ENCODE measurements around the gene IFNK.

The IFNK gene

DNA sequence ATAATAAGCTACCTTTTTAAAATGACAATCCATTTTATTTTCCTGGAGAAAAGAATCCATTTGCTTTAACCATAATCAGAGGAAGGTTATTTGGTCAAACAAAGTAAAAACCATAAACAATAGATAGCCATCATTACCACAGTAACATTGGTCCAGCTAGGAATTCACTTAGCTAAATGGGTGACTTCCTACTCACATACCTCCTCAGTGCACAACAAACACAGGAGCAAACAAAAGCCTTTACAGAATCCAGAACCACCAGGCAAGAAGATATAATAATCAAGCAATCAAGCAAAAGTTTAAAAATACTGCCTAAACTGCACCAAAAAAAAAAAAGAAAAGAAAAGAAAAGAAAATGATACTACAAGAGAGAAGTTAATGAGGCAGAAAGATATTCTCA is 949 bp upstream of the IFNK start:
- no peak overlapping the region for H3K4me3 ChIP-seq (ENCODE audit: low read depth, low read length)
- no peak for TF ChIP-seq CTCF (IDR thresholded peaks at IDR 0.05; ENCODE audit: borderline replicate concordance, insufficient read depth, low read depth, low read length)

DNA sequence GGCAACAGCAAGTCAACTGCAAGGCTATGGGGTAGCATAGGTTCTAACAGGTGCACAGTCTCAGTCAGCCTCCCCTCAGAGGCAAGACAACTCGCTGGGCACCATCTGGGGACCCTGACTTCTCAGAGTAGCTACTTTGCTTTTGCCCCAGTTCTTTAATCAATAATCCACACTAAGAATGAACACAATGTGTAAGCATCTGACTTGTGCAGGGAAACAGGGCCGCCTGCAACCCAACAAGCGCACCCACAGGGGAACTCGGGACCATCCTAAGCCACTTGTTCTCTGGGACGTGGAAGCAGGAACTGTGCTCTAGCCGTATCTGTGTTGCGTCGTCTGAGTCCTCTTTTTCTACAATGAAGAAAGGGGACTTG is 3.6 kb downstream of the IFNK start:
- no peak for TF ChIP-seq CTCF (IDR thresholded peaks at IDR 0.05; ENCODE audit: borderline replicate concordance, insufficient read depth, low read depth, low read length)
- H3K4me3 ChIP-seq (ENCODE audit: low read depth, low read length), result no peak overlapping the region

GRCh38 chr9:27528076-27528885 is 4.2 kb downstream of the IFNK start:
- peak overlapping the region; percentile 68 for H3K4me3 ChIP-seq (ENCODE audit: low read depth, low read length)
- TF ChIP-seq CTCF (IDR thresholded peaks at IDR 0.05; ENCODE audit: borderline replicate concordance, insufficient read depth, low read depth, low read length), result no peak

DNA sequence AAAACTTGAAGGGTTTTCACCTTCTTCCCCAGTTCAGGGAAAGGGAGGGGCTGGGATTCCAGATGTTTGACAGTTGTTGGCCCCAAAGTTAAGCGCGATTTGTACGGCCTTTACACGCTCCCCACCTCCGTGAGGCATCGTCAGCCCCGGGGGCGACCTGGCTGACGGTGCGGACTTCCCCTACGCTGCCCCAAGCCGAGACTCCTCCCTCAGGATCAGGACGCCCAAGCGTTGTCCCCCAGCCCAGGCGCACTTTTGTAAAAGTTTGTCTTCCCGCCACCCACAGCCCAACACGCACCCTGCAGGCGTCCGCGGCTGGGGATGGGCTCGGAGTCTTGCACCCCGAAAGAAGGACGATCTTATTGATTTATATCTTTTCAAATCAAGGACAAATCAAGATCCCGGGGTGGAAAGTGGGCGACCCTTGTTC is 4.8 kb downstream of the IFNK start:
- no peak for TF ChIP-seq CTCF (IDR thresholded peaks at IDR 0.05; ENCODE audit: borderline replicate concordance, insufficient read depth, low read depth, low read length)
- H3K4me3 ChIP-seq (ENCODE audit: low read depth, low read length), result peak overlapping the region; percentile 68

GRCh38 chr9:27529316-27530278 is 5.5 kb downstream of the IFNK start, which contains the start of gene MOB3B:
TSS of gene MOB3B (minus strand) at chr9:27529814. CDS start at chr9:27455550, 74,264 bp downstream.
- TF ChIP-seq CTCF (IDR thresholded peaks at IDR 0.05; ENCODE audit: borderline replicate concordance, insufficient read depth, low read depth, low read length), result peak; percentile 93
- peak within 1 kb of the TSS; percentile 68 for H3K4me3 ChIP-seq (ENCODE audit: low read depth, low read length)

GRCh38 chr9:27530915-27531755 is 7.0 kb downstream of the IFNK start:
- TF ChIP-seq CTCF (IDR thresholded peaks at IDR 0.05; ENCODE audit: borderline replicate concordance, insufficient read depth, low read depth, low read length), result no peak

More at GRCh38 chr9:27530915-27531755, 7.0 kb downstream of the IFNK start:
- no peak overlapping the region for H3K4me3 ChIP-seq (ENCODE audit: low read depth, low read length)
